M059J (cell line): ENCODE data around the gene RCOR3. TPM values are rescaled to one million over a fixed set of nuclear protein-coding genes. Genes with fewer than 3 reads are reported as not detected.
"Not testable (repeated sequence)": the region's sequence is repeated elsewhere in the genome, so short reads cannot be mapped to it uniquely, and the experiment has no call there.

ENCODE experiments used
- DNase-seq: peaks from one replicate; pipeline ENCODE4 v3.0.0-alpha.2; 2012; ENCODE audit warnings: low read depth
- total RNA-seq: library from RNA; depleted of rRNA; stranded (reverse); fragments of >200 nt; shearing (Covaris generic); gene quantifications from 2 replicates; pipeline ENCODE4 v1.2.3, GENCODE V29; 2014; rRNA removed

RCOR3 gene
- total RNA-seq, result 13.5 and 20.7 TPM in 2 replicates

DNA sequence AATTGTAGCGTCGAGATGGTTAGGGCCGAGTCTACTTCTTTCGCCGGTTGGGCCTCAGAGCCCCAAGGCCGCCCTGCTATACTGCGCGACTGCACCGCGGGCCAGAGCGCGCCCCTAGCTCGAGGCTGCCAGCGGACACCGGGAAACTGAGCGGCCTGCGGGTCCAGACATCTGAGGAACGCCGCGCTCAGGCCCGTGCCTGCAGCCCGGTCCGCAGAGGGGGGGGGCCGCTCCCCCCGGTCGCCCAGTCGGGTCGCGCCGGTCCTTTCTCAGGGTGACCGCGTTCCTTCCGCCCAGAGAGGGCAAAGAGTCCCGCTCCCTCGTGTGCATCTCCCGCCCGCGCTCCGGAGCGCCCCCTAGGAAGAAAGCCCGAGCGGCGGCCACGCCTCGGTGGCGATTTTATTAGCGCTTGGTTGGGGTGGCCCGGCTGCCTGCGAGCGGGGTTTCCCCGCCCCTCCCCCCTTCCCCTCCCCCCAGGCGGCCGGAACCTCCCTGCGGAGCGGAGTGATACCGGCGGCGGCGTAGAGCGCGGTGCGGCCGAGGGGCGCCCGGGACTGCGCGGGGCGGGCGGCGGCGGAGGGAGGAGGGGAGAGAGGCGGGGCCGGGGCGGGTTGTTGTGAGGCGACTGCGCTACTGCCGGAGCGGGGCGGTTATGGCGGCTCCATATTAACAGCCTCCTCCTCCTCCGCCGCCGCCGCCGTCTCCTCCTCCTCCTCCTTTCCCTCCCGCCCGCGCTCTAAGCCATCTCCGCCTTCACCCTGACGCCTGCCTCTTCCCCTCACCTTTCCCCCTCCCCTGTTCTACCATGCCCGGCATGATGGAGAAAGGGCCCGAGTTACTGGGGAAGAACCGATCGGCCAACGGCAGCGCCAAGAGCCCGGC, at the start of gene RCOR3:
Gene RCOR3 (plus strand): TSS at position 611 of the 882 bp plus-strand sequence. CDS start 195 bp downstream, at position 806.
- DNase-seq, result peak; percentile 84

DNA sequence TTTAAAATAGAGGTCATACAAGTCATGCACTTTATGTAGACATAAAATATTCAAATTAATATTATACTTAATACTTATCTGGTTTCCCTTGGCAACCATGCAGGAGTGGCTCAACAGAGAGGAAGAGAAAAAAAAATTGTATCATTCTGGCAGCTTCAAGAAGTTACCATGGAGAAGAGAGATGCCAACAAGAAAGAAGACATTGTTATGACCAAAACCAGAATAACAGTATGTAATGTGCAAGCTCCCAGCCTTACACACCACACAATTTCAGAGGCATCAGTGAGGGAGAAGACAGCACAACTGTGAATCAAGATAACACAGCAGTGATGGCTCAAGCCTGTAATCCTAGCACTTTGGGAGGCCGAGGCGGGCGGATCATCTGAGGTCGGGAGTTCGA, 49.1 kb upstream of the RCOR3 start:
- no peak for DNase-seq

DNA sequence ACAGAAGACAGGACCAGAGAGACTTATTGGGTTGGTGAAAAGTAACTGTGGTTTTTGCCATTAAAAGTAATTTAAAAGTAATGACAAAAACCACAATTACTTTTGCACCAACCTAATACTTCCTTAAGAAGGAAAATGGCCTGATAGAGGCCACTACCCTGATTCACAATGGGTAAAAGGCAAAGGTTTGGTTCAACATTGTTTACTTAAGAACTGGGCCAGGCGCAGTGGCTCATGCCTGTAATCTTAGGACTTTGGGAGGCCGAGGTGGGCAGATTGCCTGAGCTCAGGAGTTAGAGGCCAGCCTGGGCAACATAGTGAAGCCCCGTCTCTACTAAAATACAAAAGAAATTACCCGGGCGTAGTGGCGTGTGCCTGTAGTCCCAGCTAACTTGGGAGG, 48.2 kb upstream of the RCOR3 start:
- DNase-seq, result peak; percentile 19

- DNase-seq, result no peak
Observed at GRCh38 chr1:211213702-211214101, 45.5 kb upstream of the RCOR3 start.

DNA sequence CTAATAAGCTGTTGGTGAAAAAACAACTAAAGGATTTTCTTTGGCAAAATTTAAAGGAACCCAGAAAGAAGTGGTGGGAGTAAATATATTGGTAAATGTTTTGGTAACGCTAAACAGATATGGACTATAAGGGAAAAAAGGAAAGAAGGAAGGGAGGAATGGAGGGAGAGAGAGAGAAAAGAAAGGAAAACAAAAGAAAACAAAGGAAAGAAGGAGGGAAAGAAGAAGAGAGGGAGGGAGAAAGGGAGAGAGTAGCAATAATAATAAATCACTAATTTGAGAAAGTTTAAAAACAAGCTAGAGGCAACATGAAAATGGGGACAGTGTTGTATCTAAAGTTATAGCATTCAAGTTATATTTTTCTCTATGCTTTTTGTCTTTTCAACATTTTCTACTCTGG, 43.6 kb upstream of the RCOR3 start:
- DNase-seq, result no peak

GRCh38 chr1:211217392-211217791, 41.8 kb upstream of the RCOR3 start:
- DNase-seq, result no peak

GRCh38 chr1:211222469-211223234, 36.5 kb upstream of the RCOR3 start:
- not testable (repeated sequence) for DNase-seq

DNA sequence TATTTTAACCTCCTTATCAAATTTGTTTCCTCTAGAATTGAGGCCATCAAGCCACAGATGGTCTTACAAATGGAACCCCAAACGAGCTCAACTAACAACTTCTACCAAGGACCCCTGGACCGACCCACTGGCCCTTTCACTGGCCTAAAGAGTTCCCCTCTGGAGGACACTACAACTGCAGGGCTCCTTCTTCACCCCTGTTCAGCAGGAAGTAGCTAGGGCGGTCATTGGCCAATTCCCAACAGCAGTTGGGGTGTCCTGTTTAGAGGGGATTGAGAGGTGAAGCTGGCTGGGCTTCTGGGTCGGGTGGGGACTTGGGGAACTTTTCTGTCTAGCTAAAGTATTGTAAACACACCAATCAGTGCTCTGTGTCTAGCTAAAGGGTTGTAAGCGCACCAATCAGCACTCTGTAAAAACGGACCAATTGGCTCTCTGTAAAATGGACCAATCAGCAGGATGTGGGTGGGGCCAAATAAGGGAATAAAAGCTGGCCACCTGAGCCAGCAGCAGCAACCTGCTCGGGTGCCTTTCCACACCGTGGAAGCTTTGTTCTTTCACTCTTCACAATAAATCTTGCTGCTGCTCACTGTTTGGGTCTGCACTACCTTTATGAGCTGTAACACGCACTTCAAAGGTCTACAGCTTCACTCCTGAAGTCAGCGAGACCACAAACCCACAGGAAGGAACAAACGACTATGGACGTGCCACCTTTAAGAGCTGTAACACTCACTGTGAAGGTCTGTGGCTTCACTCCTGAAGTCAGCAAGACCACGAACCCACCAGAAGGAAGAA, 30.4 kb upstream of the RCOR3 start:
- not testable (repeated sequence) for DNase-seq

DNA sequence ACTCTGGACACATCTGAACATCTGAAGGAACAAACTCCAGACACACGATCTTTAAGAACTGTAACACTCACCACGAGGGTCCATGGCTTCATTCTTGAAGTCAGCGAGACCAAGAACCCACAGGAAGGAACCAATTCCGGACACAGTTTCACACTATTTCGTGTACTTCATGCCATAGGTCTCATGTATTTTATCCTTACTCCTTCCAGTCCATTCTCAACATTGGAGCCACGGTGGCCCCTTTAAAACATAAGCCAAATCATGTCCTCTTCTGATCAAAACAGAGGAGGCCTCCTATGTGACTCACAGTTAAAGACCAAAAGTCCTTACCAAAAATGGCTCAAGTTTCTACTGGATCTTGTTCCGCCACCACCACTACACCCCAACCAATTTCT, 29.8 kb upstream of the RCOR3 start:
- DNase-seq, result no peak

DNA sequence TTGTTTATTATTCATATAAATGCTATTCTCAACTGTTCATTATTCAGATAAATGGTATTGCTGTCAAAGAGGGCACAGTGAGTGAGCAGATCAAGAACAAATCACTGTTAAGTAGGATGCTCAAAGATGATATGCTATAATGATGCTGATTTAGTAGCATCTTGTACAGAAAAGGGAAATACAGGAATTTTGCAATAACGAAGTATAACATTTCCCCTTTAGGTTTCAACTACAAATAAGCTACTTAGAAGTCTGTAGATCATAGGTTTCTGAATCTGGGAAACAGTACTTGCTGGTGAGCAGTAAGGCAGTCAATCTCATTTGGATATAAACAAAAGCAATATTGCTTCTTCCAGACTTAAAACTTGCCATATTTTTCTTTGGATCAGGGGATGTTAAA, 27.3 kb upstream of the RCOR3 start:
- DNase-seq, result no peak

GRCh38 chr1:211236633-211237320, 22.4 kb upstream of the RCOR3 start:
- peak; percentile 45 for DNase-seq

DNA sequence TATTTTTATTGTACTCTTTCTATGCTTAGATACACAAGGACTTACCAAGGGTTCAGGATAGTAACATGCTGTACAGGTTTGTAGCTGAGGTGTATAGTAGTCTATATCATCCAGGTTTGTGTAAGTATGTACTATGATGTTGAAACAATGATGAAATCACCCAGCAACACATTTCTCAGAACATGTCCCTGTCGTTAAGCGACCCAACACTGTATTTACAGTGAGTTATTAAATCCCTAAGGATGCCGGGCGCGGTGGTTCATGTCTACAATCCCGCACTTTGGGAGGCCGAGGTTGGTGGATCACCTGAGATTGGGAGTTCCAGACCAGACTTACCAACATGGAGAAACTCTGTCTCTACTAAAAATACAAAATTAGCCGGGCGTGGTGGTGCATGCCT, 21.6 kb upstream of the RCOR3 start:
- no peak for DNase-seq

GRCh38 chr1:211240567-211240966, 18.6 kb upstream of the RCOR3 start:
- not testable (repeated sequence) for DNase-seq

- no peak for DNase-seq
Observed at GRCh38 chr1:211241071-211241470, 18.1 kb upstream of the RCOR3 start.

GRCh38 chr1:211243639-211244038, 15.5 kb upstream of the RCOR3 start:
- not testable (repeated sequence) for DNase-seq

DNA sequence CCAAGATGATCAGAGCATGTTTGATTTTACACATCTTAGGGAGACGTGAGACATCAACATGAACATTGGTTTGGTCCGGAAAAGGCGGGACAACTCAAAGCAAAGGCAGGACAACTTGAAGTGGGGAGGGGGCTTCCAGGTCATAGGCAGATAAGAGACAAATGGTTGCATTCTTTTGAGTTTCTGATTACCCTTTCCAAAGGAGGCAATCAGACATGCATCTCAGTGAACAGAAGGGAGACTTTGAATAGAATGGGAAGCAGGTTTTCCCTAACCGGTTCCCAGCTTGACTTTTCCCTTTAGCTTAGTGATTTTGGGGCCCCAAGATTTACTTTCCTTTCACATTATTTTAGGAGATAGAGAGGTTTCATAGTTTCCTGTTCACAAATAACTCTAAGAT, 12.6 kb upstream of the RCOR3 start:
- not testable (repeated sequence) for DNase-seq

- DNase-seq, result no peak
Observed at GRCh38 chr1:211247921-211248320, 11.2 kb upstream of the RCOR3 start.

DNA sequence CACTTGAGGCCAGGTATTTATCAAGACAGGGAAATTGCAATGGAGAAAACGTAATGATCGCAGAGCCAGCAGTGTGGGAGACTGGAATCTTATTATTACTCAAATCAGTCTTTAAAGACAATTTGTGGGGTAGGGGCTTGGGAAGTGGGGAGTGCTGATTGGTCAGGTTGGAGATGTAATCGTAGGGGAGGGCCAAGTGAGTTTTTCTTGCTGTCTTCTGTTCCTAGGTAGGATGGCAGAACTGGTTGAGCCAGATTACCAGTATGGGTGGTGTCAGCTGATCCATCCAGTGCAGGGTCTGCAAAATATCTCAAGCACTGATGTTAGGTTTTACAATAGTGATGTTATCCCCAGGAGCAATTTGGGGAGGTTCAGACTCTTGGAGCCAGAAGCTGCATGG, 9.6 kb upstream of the RCOR3 start:
- not testable (repeated sequence) for DNase-seq

DNA sequence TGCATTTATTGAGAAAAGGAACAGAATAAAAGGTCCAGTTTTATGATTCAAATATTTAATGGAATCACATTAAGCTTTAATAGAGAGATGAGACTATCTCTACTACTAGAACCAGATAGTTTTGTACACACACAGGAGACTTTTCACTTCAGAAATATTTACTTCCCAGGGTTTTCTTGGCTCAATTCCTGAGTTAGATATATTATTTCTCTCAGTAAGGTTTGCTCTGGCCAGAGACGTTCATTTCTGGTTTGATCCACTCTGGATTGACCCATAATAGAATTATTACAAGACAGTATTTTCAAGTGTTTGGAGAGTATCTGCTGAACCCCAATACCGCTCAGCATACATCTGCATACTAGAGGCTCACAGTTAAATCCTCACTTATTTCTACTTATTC, 1.3 kb upstream of the RCOR3 start:
- DNase-seq, result peak; percentile 26

DNA sequence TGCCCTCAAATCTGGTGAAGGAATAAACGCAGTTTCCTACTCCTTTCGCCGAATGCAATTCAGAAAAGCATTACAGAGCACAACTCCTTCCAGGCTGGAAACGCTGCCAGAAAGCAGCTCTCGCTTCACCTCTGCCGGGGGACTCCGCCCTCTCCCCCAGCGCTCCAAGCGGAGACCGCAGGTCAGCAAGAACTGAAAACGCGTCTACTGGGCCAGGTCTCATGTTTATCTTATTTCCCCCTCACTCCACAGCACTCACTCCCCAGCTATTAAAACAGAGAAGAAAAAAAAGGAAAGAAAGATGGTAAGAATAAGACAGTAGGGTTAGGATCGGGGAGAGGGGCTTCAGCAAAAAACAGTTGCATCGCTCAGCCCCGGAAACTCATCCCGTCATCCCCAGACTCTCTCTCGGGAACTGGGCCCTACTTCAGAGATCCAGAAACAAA, 833 bp upstream of the RCOR3 start:
- peak; percentile 84 for DNase-seq

- DNase-seq, result no peak
Observed at GRCh38 chr1:211259638-211260126, 516 bp downstream of the RCOR3 start.
